Immature natural killer cell (primary cell): Measurements from ENCODE around the gene ZNF75A. TPM values are rescaled to one million over a fixed set of nuclear protein-coding genes. Genes with fewer than 3 reads are reported as not detected.

Experiments
- DNase-seq, 3 donors: peaks; one replicate each; pipeline ENCODE4 v3.0.0; 2022; ENCODE audit warnings: mixed read lengths in 1 of 3
- H3K27ac Mint-ChIP-seq, 6 donors: one replicate each; pipeline ENCODE4 v1.8.0; 2020; ENCODE audit warnings: mixed read lengths in 6 of 6, mild to moderate bottlenecking in 5 of 6, inconsistent platforms in 4 of 6, moderate library complexity in 3 of 6
- H3K27me3 Mint-ChIP-seq, 3 donors: one replicate each; pipeline ENCODE4 v1.8.0; 2020 to 2021; ENCODE audit warnings: low read depth in 3 of 3, mild to moderate bottlenecking in 3 of 3, mixed read lengths in 3 of 3, moderate library complexity in 3 of 3, inconsistent platforms in 1 of 3
- H3K36me3 Mint-ChIP-seq, 3 donors: one replicate each; pipeline ENCODE4 v1.8.0; 2020; ENCODE audit warnings: mixed read lengths in 3 of 3, inconsistent platforms in 2 of 3, mild to moderate bottlenecking in 2 of 3
- H3K4me1 Mint-ChIP-seq, 2 donors: one replicate each; pipeline ENCODE4 v1.8.0; 2020; ENCODE audit warnings: inconsistent platforms in 2 of 2, mild to moderate bottlenecking in 2 of 2, mixed read lengths in 2 of 2, moderate library complexity in 1 of 2
- H3K4me3 Mint-ChIP-seq, 5 donors: one replicate each; pipeline ENCODE4 v1.8.0; 2020; ENCODE audit warnings: mild to moderate bottlenecking in 5 of 5, mixed read lengths in 5 of 5, inconsistent platforms in 3 of 5, moderate library complexity in 3 of 5
- H3K9me3 Mint-ChIP-seq, 6 donors: one replicate each; pipeline ENCODE4 v1.8.0; 2020; ENCODE audit warnings: mild to moderate bottlenecking in 6 of 6, mixed read lengths in 6 of 6, inconsistent platforms in 4 of 6, moderate library complexity in 3 of 6
- polyA plus RNA-seq, 3 donors: library from polyadenylated mRNA; unstranded; fragments of 300-500 nt; fragmentation: Illumina TruSeq; gene quantifications; one replicate each; pipeline ENCODE4 v1.2.3, GENCODE V29; 2021

The ZNF75A gene
- polyA plus RNA-seq, 3 donors from 2014 or later = 10.8 to 24.9 (median 20.2) TPM

DNA sequence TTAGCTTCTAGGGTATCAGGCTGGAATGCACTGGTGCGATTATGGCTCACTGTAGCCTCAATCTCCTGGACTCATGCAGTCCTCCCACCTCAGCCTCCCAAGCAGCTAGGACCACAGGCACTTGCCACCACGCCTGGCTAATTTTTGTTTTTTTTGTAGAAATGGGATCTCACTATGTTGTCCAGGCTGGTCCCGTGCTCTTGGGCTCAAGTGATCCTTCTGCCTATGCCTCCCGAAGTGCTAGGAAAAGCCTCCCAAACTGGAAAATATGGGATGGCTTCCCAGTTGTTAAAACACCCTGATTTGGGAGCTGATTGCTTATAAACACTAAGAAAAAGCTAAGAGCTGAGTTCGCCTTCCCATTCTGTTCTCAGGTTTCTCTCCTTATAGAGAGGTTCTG, 28.6 kb upstream of the ZNF75A start:
- Mint-ChIP-seq H3K27ac (no peak overlapping the region), H3K36me3 (no peaks in the 10 kb centered on the region), H3K27me3 (no peaks in the 10 kb centered on the region), H3K4me3 (no peak overlapping the region), H3K4me1 (no peaks in the 10 kb centered on the region), H3K9me3 (no peaks in the 10 kb centered on the region)
- DNase-seq = no peak

DNA sequence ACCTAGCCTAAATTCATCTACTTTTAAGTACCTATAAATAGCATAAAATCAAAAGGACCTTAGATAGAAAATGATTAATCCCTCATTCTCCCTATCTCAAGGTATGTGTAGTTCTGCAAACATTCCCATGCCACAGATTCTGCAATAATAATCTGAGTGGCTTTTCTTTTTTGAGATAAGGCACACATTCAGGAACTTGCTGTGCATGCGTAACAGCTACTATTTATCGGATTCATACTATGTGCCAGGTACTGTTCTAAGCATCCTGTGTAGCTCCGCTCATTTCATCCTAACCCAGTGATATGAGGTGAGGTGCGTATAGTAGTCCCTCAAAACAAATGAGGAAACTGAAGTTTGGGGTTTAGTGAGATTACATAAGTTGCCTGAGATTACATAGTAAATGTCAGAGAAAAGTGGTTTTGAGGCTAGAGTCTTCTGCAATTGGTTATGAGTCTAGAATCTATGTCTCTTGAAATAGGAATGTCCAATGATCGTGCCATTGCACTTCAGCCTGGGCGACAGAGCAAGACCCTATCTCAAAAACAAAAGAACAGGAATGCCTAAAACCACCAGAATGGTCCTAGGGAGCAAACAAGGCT, 24.0 kb upstream of the ZNF75A start:
- H3K27me3 Mint-ChIP-seq = peaks cover 0 to 11% (median 7%) of the 10 kb centered on the region in 3 donors
- H3K27ac Mint-ChIP-seq = peak overlapping the region in 1 of 6 donors; percentile 31
- H3K4me3 Mint-ChIP-seq = peak overlapping the region; percentile 45 to 89 (median 57)
- peaks cover 2 to 15% (median 9%) of the 10 kb centered on the region in 3 donors for H3K36me3 Mint-ChIP-seq
- no peak for DNase-seq
- peaks cover 0 to 4% (median 0%) of the 10 kb centered on the region in 6 donors for H3K9me3 Mint-ChIP-seq
- H3K4me1 Mint-ChIP-seq = peaks cover 35 to 43% of the 10 kb centered on the region in 2 donors

DNA sequence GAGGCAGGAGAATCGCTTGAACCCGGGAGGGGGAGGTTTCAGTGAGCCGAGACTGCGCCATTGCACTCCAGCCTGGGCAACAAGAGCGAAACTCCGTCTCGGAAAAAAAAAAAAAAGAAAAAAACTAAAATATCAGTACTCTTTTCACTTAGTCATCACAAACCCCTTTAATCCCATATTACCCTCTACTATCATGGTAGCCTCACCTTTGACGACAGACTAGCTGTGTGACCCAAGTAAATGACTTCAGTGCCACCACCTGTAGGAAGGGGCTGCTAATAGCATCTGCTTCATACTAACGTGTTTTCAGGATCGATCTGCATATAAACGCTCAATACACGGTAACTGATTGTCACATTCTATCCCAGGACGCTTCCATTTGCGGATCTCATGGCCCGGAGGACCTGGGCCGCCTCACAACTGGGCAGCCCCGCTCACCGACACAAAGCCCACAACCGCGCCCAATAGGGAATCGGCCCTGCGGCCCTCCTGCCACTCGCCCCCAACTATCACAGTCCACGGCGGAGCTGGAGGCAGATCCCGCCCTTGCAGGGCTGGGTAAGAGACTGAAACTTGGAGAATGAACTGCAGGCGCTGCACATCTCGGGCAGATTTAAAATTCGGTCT, 23.1 kb upstream of the ZNF75A start:
- peak overlapping the region; percentile 81 to 93 (median 89) for H3K27ac Mint-ChIP-seq
- peaks cover 0 to 10% (median 0%) of the 10 kb centered on the region in 6 donors for H3K9me3 Mint-ChIP-seq
- H3K27me3 Mint-ChIP-seq = peaks cover 0 to 11% (median 7%) of the 10 kb centered on the region in 3 donors
- peaks cover 9 to 23% (median 18%) of the 10 kb centered on the region in 3 donors for H3K36me3 Mint-ChIP-seq
- peak overlapping the region; percentile 85 to 95 (median 91) for H3K4me3 Mint-ChIP-seq
- DNase-seq = no peak
- peaks cover 37 to 47% of the 10 kb centered on the region in 2 donors for H3K4me1 Mint-ChIP-seq

GRCh38 chr16:3282730-3283542, 22.4 kb upstream of the ZNF75A start, which contains the start of gene ZNF263:
TSS of gene ZNF263 (plus strand) at chr16:3283491. CDS start at chr16:3283819, 328 bp downstream.
- peak; percentile 94 to 95 (median 94) for DNase-seq
- H3K9me3 Mint-ChIP-seq = peaks cover 0 to 16% (median 2%) of the 10 kb centered on the region in 6 donors
- peak within 1 kb of the TSS; percentile 90 to 96 (median 94) for H3K27ac Mint-ChIP-seq
- H3K4me1 Mint-ChIP-seq = peaks cover 39 to 51% of the 10 kb centered on the region in 2 donors
- peak within 1 kb of the TSS; percentile 85 to 95 (median 91) for H3K4me3 Mint-ChIP-seq
- H3K36me3 Mint-ChIP-seq = peaks cover 14 to 29% (median 25%) of the 10 kb centered on the region in 3 donors
- peaks cover 0 to 11% (median 7%) of the 10 kb centered on the region in 3 donors for H3K27me3 Mint-ChIP-seq

- Mint-ChIP-seq H3K4me3 (peak overlapping the region; percentile 85 to 95 (median 91)), H3K27ac (peak overlapping the region; percentile 90 to 96 (median 94)), H3K4me1 (peaks cover 39 to 51% of the 10 kb centered on the region in 2 donors), H3K27me3 (peaks cover 0 to 11% (median 7%) of the 10 kb centered on the region in 3 donors), H3K36me3 (peaks cover 18 to 35% (median 31%) of the 10 kb centered on the region in 3 donors), H3K9me3 (peaks cover 0 to 19% (median 9%) of the 10 kb centered on the region in 6 donors)
- no peak for DNase-seq
These were observed 21.5 kb upstream of the ZNF75A start for GRCh38 chr16:3283543-3284447.

- Mint-ChIP-seq H3K36me3 (peaks cover 27 to 48% (median 42%) of the 10 kb centered on the region in 3 donors), H3K9me3 (peaks cover 6 to 30% (median 21%) of the 10 kb centered on the region in 6 donors), H3K4me3 (peak overlapping the region; percentile 39 to 91 (median 80)), H3K27me3 (peaks cover 0 to 11% (median 7%) of the 10 kb centered on the region in 3 donors), H3K4me1 (peaks cover 39 to 51% of the 10 kb centered on the region in 2 donors), H3K27ac (peak overlapping the region in 4 of 6 donors; percentile 22 to 96 (median 51))
- DNase-seq = no peak
These were observed 20.2 kb upstream of the ZNF75A start for GRCh38 chr16:3285131-3285530.

DNA sequence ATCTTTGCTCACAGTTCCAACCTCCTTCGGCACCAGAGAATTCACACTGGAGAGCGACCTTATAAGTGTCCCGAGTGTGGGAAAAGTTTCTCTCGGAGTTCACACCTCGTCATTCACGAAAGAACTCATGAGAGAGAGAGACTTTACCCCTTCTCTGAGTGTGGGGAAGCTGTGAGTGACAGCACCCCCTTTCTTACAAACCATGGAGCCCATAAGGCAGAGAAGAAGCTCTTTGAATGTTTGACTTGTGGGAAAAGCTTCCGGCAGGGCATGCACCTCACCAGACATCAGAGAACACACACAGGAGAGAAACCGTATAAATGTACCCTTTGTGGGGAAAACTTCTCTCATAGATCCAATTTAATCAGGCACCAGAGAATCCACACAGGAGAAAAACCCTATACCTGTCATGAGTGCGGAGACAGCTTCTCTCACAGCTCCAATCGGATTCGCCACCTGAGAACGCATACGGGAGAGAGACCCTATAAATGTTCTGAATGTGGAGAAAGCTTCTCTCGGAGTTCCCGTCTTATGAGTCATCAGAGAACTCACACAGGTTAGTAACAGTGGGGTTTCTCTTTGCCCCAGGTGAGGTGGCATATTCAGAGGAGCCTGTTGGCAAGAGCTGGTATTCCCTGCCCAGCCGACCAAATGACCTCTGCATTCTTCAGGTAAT, 15.2 kb upstream of the ZNF75A start:
- DNase-seq = no peak
- Mint-ChIP-seq H3K4me3 (peak overlapping the region in 1 of 5 donors; percentile 17), H3K36me3 (peaks cover 55 to 85% (median 76%) of the 10 kb centered on the region in 3 donors), H3K9me3 (peaks cover 10 to 76% (median 57%) of the 10 kb centered on the region in 6 donors), H3K27ac (no peak overlapping the region), H3K27me3 (peaks cover 0 to 2% (median 0%) of the 10 kb centered on the region in 3 donors), H3K4me1 (peaks cover 16 to 35% of the 10 kb centered on the region in 2 donors)

GRCh38 chr16:3292604-3293003, 12.7 kb upstream of the ZNF75A start:
- Mint-ChIP-seq H3K4me1 (peaks cover 3 to 15% of the 10 kb centered on the region in 2 donors), H3K27me3 (peaks cover 0 to 3% (median 0%) of the 10 kb centered on the region in 3 donors), H3K27ac (no peak overlapping the region), H3K9me3 (peaks cover 12 to 78% (median 71%) of the 10 kb centered on the region in 6 donors), H3K36me3 (peaks cover 52 to 73% (median 68%) of the 10 kb centered on the region in 3 donors), H3K4me3 (no peak overlapping the region)
- no peak for DNase-seq

GRCh38 chr16:3295209-3295608, 10.1 kb upstream of the ZNF75A start:
- no peak for DNase-seq
- H3K9me3 Mint-ChIP-seq = peaks cover 9 to 87% (median 75%) of the 10 kb centered on the region in 6 donors
- H3K27ac Mint-ChIP-seq = no peak overlapping the region
- peaks cover 46 to 75% (median 64%) of the 10 kb centered on the region in 3 donors for H3K36me3 Mint-ChIP-seq
- H3K27me3 Mint-ChIP-seq = peaks cover 0 to 3% (median 0%) of the 10 kb centered on the region in 3 donors
- no peak overlapping the region for H3K4me3 Mint-ChIP-seq
- H3K4me1 Mint-ChIP-seq = peaks cover 3 to 14% of the 10 kb centered on the region in 2 donors

DNA sequence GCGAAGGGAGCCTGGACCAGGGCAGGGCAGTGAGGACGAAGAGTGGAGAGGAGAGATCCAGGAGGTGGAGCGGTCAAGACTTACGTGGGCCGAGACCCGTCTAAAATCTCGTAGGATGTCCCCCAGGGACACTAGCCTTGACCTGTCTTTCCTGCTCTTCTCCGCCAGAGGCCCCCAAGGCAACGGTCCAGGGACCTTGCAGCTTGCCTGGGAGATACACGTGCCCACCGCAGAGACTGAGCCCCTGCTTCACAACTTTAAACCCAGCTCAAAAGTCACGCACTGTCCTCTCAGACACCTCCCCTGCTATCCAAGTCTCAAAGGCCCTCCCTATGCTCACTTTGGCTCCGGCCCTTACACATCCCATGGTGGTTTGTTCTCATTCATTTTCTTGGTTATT, 9.5 kb upstream of the ZNF75A start:
- peaks cover 0 to 1% (median 0%) of the 10 kb centered on the region in 3 donors for H3K27me3 Mint-ChIP-seq
- peaks cover 46 to 74% (median 64%) of the 10 kb centered on the region in 3 donors for H3K36me3 Mint-ChIP-seq
- H3K4me3 Mint-ChIP-seq = no peak overlapping the region
- DNase-seq = no peak
- peaks cover 10 to 87% (median 75%) of the 10 kb centered on the region in 6 donors for H3K9me3 Mint-ChIP-seq
- H3K4me1 Mint-ChIP-seq = peaks cover 3 to 14% of the 10 kb centered on the region in 2 donors
- no peak overlapping the region for H3K27ac Mint-ChIP-seq

- Mint-ChIP-seq H3K36me3 (peaks cover 41 to 56% (median 49%) of the 10 kb centered on the region in 3 donors), H3K27ac (peak overlapping the region; percentile 71 to 91 (median 84)), H3K9me3 (peaks cover 9 to 55% (median 39%) of the 10 kb centered on the region in 6 donors)
These were observed 927 bp upstream of the ZNF75A start for GRCh38 chr16:3304370-3304769.

DNA sequence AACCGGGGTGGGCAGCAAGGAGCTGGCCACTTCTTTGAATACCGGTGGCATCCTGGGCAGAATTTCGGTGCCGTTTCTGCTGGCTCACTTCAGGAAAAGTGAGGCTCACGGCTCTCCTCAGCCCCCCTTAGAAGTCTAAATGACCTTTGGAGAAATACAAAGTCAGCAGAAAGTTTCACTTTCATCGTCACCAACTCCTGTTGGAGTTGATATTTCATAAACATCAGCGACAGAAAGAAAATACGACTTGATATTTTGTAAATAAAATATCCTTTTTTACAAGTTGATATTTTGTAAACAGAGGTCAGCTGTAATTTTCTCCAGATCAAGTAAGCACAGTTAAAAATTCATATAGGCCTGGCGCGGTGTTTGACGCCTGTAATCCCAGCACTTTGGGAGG, 781 bp downstream of the ZNF75A start:
- Mint-ChIP-seq H3K4me3 (peak overlapping the region; percentile 80 to 85 (median 83)), H3K27ac (peak overlapping the region; percentile 73 to 89 (median 82)), H3K9me3 (peaks cover 6 to 50% (median 31%) of the 10 kb centered on the region in 6 donors), H3K36me3 (peaks cover 28 to 42% (median 35%) of the 10 kb centered on the region in 3 donors), H3K4me1 (peaks cover 26 to 32% of the 10 kb centered on the region in 2 donors), H3K27me3 (peaks cover 0 to 14% (median 0%) of the 10 kb centered on the region in 3 donors)
- no peak for DNase-seq

More at GRCh38 chr16:3304370-3304769, 927 bp upstream of the ZNF75A start:
- Mint-ChIP-seq H3K4me1 (peaks cover 26 to 32% of the 10 kb centered on the region in 2 donors), H3K27me3 (peaks cover 0 to 13% (median 0%) of the 10 kb centered on the region in 3 donors), H3K4me3 (peak overlapping the region; percentile 81 to 85 (median 83))
- DNase-seq = no peak
